Dermis microvascular lymphatic vessel endothelial cell (primary cell): ENCODE data around the gene ARID1B. TPM values are rescaled to one million over a fixed set of nuclear protein-coding genes. Genes with fewer than 3 reads are reported as not detected.

Experiments used
- DNase-seq, 2 donors: peaks; one replicate each; pipeline versions ENCODE4 v3.0.0 to v3.0.0-alpha.2; 2010; ENCODE audit warnings: low read depth in 2 of 2
- total RNA-seq: library from RNA; depleted of rRNA; stranded (reverse); fragments of >200 nt; gene quantifications from 2 replicates; pipeline ENCODE4 v1.2.1, GENCODE V29; 2014

ARID1B gene
- total RNA-seq, 1 donor from 2014 or later, result 22.0 TPM

GRCh38 chr6:156773935-156774852 is 3.0 kb upstream of the ARID1B start:
- DNase-seq, result no peak

- DNase-seq, result no peak
Measured at GRCh38 chr6:156774863-156775405, 2.2 kb upstream of the ARID1B start.

GRCh38 chr6:156775717-156776116 is 1.5 kb upstream of the ARID1B start:
- peak in 1 of 2 donors; percentile 60 for DNase-seq

- peak in 1 of 2 donors; percentile 72 for DNase-seq
Measured at GRCh38 chr6:156776470-156776839, 723 bp upstream of the ARID1B start.

- DNase-seq, result peak in 1 of 2 donors; percentile 56
Measured at GRCh38 chr6:156777577-156778453, 637 bp downstream of the ARID1B start.

- peak in 1 of 2 donors; percentile 54 for DNase-seq
Measured at GRCh38 chr6:156778454-156779205, 1.5 kb downstream of the ARID1B start.

GRCh38 chr6:156779206-156780094 is 2.3 kb downstream of the ARID1B start:
- peak in 1 of 2 donors; percentile 33 for DNase-seq

- DNase-seq, result peak; percentile 76 to 94
Measured at GRCh38 chr6:156780102-156780641, 3.0 kb downstream of the ARID1B start.

- DNase-seq, result no peak
Measured at GRCh38 chr6:156780962-156781853, 4.0 kb downstream of the ARID1B start.

- DNase-seq, result peak in 1 of 2 donors; percentile 28
Measured at GRCh38 chr6:156781861-156782631, 4.9 kb downstream of the ARID1B start.

- no peak for DNase-seq
Measured at GRCh38 chr6:156782691-156783320, 5.6 kb downstream of the ARID1B start.

GRCh38 chr6:156783958-156784357 is 6.8 kb downstream of the ARID1B start:
- DNase-seq, result no peak

GRCh38 chr6:156786652-156787051 is 9.5 kb downstream of the ARID1B start:
- no peak for DNase-seq

- DNase-seq, result no peak
Measured at GRCh38 chr6:156787569-156788492, 10.7 kb downstream of the ARID1B start.

- DNase-seq, result no peak
Measured at GRCh38 chr6:156789081-156789943, 12.1 kb downstream of the ARID1B start.
